DMS 273 (cell line): Measurements from ENCODE around the gene OR5B2.
"Not testable (repeated sequence)": the region's sequence is repeated elsewhere in the genome, so short reads cannot be mapped to it uniquely, and the experiment has no call there.

Experiments
- DNase-seq: peaks from one replicate; lab custom pipeline; 2025; ENCODE audit not compliant: unreplicated experiment; lab: John Stamatoyannopoulos, UW

Gene OR5B2

GRCh38 chr11:58428021-58428420 lies at the start of gene OR5B2:
OR5B2 (minus strand) TSS chr11:58428121; CDS start chr11:58423261, 4,860 bp downstream.
- DNase-seq: no peak

GRCh38 chr11:58471892-58472291 lies 44.0 kb upstream of the OR5B2 start:
- DNase-seq: no peak

GRCh38 chr11:58466293-58466692 lies 38.4 kb upstream of the OR5B2 start:
- no peak for DNase-seq

GRCh38 chr11:58465690-58466089 lies 37.8 kb upstream of the OR5B2 start:
- DNase-seq: no peak

GRCh38 chr11:58451585-58451984 lies 23.7 kb upstream of the OR5B2 start:
- no peak for DNase-seq

- DNase-seq: no peak
Measured at GRCh38 chr11:58446294-58446693, 18.4 kb upstream of the OR5B2 start.

- DNase-seq: no peak
Measured at GRCh38 chr11:58444300-58444699, 16.4 kb upstream of the OR5B2 start.

- DNase-seq: no peak
Measured at GRCh38 chr11:58442136-58442535, 14.2 kb upstream of the OR5B2 start, which contains the start of gene OR5B12. OR5B12 (minus strand) TSS chr11:58442236; CDS start chr11:58440151, 2,085 bp downstream.

GRCh38 chr11:58438486-58438885 lies 10.6 kb upstream of the OR5B2 start:
- DNase-seq: no peak

GRCh38 chr11:58434217-58434616 lies 6.3 kb upstream of the OR5B2 start:
- no peak for DNase-seq

- no peak for DNase-seq
Measured at GRCh38 chr11:58433638-58434203, 5.8 kb upstream of the OR5B2 start.

- no peak for DNase-seq
Measured at GRCh38 chr11:58429273-58429672, 1.4 kb upstream of the OR5B2 start.

GRCh38 chr11:58406774-58407173 lies 21.1 kb downstream of the OR5B2 start, which contains the start of gene OR5B3:
OR5B3 (minus strand) TSS chr11:58406874; CDS start chr11:58403409, 3,465 bp downstream.
- DNase-seq: no peak

- not testable (repeated sequence) for DNase-seq
Measured at GRCh38 chr11:58399622-58400021, 28.3 kb downstream of the OR5B2 start.

- no peak for DNase-seq
Measured at GRCh38 chr11:58395581-58395980, 32.3 kb downstream of the OR5B2 start.

- no peak for DNase-seq
Measured at GRCh38 chr11:58394195-58394594, 33.7 kb downstream of the OR5B2 start.

GRCh38 chr11:58392746-58393145 lies 35.2 kb downstream of the OR5B2 start:
- no peak for DNase-seq

- DNase-seq: no peak
Measured at GRCh38 chr11:58391879-58392278, 36.0 kb downstream of the OR5B2 start.

GRCh38 chr11:58390551-58391063 lies 37.3 kb downstream of the OR5B2 start:
- DNase-seq: no peak
